DND-41 (cell line): ENCODE results near the gene MAZ.

Experiments used
- CTCF ChIP-seq: IDR thresholded peaks from 2 replicates; pipeline ENCODE4 v1.5.1; 2012; ENCODE audit warnings: borderline replicate concordance, low read length, moderate library complexity, mild to moderate bottlenecking; ENCODE audit not compliant: poor library complexity, severe bottlenecking; ENCODE audit errors: extremely low read depth
- EZH2 ChIP-seq: IDR thresholded peaks from 3 replicates; pipeline ENCODE4 v1.6.1; 2012; ENCODE audit warnings: borderline replicate concordance, low read depth, mild to moderate bottlenecking, moderate library complexity, low read length, inconsistent platforms; ENCODE audit not compliant: severe bottlenecking

GRCh38 chr16:29848420-29849297 lies 42.3 kb downstream of the MAZ start:
- TF ChIP-seq EZH2 (no peak), CTCF (peak; percentile 99)
